HepG2 (cell line): ENCODE results near the gene SELENOT. TPM values are rescaled to one million over a fixed set of nuclear protein-coding genes. Genes with fewer than 3 reads are reported as not detected.
A peak's percentile ranks its signal among the peaks of the same experiment; 100 is the strongest.

Experiments
- ATAC-seq: fragments of 200-7000 bp; cut with Tn5 transposase; 3 replicates; pipeline ENCODE4 v1.9.1; 2020; ENCODE audit warnings: mild to moderate bottlenecking, moderate library complexity
- BruUV-seq: library from RNA; stranded (reverse); fragments of 400-500 nt; replicated peaks from 2 replicates; lab custom pipeline; 2021; lab: Mats Ljungman, UMichigan
- CTCF ChIA-PET: fragments of 300-600 bp; formaldehyde crosslinking; extraction: SDS; loops from one replicate; lab custom pipeline; 2021; ENCODE audit warnings: low total read pairs, inconsistent platforms, low intra/inter-chr PET ratio; lab: Yijun Ruan, JAX
- POLR2A ChIA-PET: fragments of 350-600 bp; sonication (Branson Sonifier 250); formaldehyde crosslinking; loops from one replicate; lab custom pipeline; 2020; ENCODE audit warnings: antibody characterized with exemption, inconsistent platforms; lab: Yijun Ruan, JAX
- DNase-seq: peaks from one replicate; pipeline ENCODE4 v3.0.0-alpha.2; 2015; ENCODE audit warnings: low spot score
- FAIRE-seq: peaks from 3 replicates; lab custom pipeline; 2011; peaks lifted over from hg19 to GRCh38; lab: Jason Lieb, UNC
- H2AFZ ChIP-seq: one replicate; pipeline ENCODE4 v1.6.1; 2011; ENCODE audit warnings: low read length, inconsistent platforms
- H3K27ac ChIP-seq: fragments of 300-600 bp; 3 replicates; pipeline ENCODE4 v1.8.0; 2011; ENCODE audit warnings: mixed run types, mild to moderate bottlenecking, mixed read lengths, low read length, inconsistent platforms; ENCODE audit not compliant: insufficient read depth; ENCODE audit errors: extremely low read length
- H3K27me3 ChIP-seq, 2 experiments: fragments of 200-600 bp in 1 of 2; 2 replicates in 1 of 2; 3 replicates in 1 of 2; pipeline versions ENCODE4 v1.6.0 to v1.8.0; 2011; ENCODE audit warnings: low read length in 2 of 2, mild to moderate bottlenecking in 2 of 2, moderate library complexity in 2 of 2, inconsistent platforms in 1 of 2; ENCODE audit not compliant: insufficient read depth in 2 of 2, control insufficient read depth in 1 of 2
- H3K36me3 ChIP-seq, 2 experiments: fragments of 200-600 bp in 1 of 2; replicated peaks in 1 of 2; 2 replicates in 1 of 2; 3 replicates in 1 of 2; pipeline versions ENCODE4 v1.5.1 to v1.8.0; 2011; ENCODE audit warnings: low read length in 2 of 2, inconsistent platforms in 1 of 2; ENCODE audit not compliant: insufficient read depth in 2 of 2, control insufficient read depth in 1 of 2
- H3K4me1 ChIP-seq: 2 replicates; pipeline ENCODE4 v1.5.1; 2012; ENCODE audit warnings: low read length, inconsistent platforms; ENCODE audit not compliant: insufficient read depth
- H3K4me2 ChIP-seq: 2 replicates; pipeline ENCODE4 v1.6.0; 2011; ENCODE audit warnings: low read depth, low read length, inconsistent platforms
- H3K4me3 ChIP-seq, 3 experiments: fragments of 200-600 bp in 1 of 3; sonication (generic), shearing (Covaris generic) in 1 of 3; replicated peaks in 1 of 3; 2 replicates each; pipeline ENCODE4 v1.5.1; 2011 to 2016; ENCODE audit warnings: low read length in 3 of 3, inconsistent platforms in 2 of 3, low read depth in 2 of 3, mild to moderate bottlenecking in 2 of 3, control low read depth in 1 of 3, mixed read lengths in 1 of 3; ENCODE audit not compliant: insufficient read depth in 1 of 3
- H3K79me2 ChIP-seq: one replicate; pipeline ENCODE4 v1.6.1; 2011; ENCODE audit warnings: low read length, inconsistent platforms; ENCODE audit not compliant: insufficient read depth
- H3K9ac ChIP-seq: 2 replicates; pipeline ENCODE4 v1.6.0; 2011; ENCODE audit warnings: mild to moderate bottlenecking, low read depth, low read length, inconsistent platforms; ENCODE audit not compliant: insufficient read depth
- H3K9me3 ChIP-seq: 2 replicates; pipeline ENCODE4 v1.5.1; 2012; ENCODE audit warnings: mild to moderate bottlenecking, low read length
- H4K20me1 ChIP-seq: 2 replicates; pipeline ENCODE4 v1.6.0; 2011; ENCODE audit warnings: inconsistent platforms, mild to moderate bottlenecking, low read length, moderate library complexity; ENCODE audit not compliant: insufficient read depth
- ARNT2 ChIP-seq: sonication (generic); formaldehyde crosslinking; IDR thresholded peaks from 2 replicates; pipeline ENCODE4 v1.8.0; 2022; ENCODE audit warnings: mild to moderate bottlenecking, low read depth, missing genetic modification reagents, moderate library complexity
- CAMTA2 ChIP-seq: sonication (generic); formaldehyde crosslinking; IDR thresholded peaks from 2 replicates; pipeline ENCODE4 v1.4.0; 2020; ENCODE audit warnings: mild to moderate bottlenecking, missing genetic modification reagents, borderline replicate concordance
- FOXK2 ChIP-seq: fragments of 450-650 bp; IDR thresholded peaks from 2 replicates; pipeline ENCODE4 v1.6.1; 2016
- GLI4 ChIP-seq: sonication (generic); formaldehyde crosslinking; IDR thresholded peaks from 2 replicates; pipeline ENCODE4 v1.5.1; 2020; ENCODE audit warnings: missing genetic modification reagents, mild to moderate bottlenecking, moderate library complexity, borderline replicate concordance
- KLF12 ChIP-seq: sonication (generic); formaldehyde crosslinking; IDR thresholded peaks from 2 replicates; pipeline ENCODE4 v1.4.0; 2020; ENCODE audit warnings: missing genetic modification reagents, borderline replicate concordance
- PCBP2 ChIP-seq: fragments of 200-400 bp; formaldehyde crosslinking; optimal IDR thresholded peaks from 2 replicates; pipeline ENCODE3; 2018; ENCODE audit warnings: low read length, low read depth; ENCODE audit not compliant: poor library complexity, severe bottlenecking
- SOX5 ChIP-seq: IDR thresholded peaks from 2 replicates; pipeline ENCODE4 v1.6.1; 2016; ENCODE audit warnings: borderline replicate concordance
- SP4 ChIP-seq: sonication (generic); formaldehyde crosslinking; IDR thresholded peaks from 2 replicates; pipeline ENCODE4 v1.8.1; 2023; ENCODE audit warnings: mild to moderate bottlenecking, missing genetic modification reagents
- SRY ChIP-seq: sonication (generic); formaldehyde crosslinking; IDR thresholded peaks from 2 replicates; pipeline ENCODE4 v1.8.0; 2022; ENCODE audit warnings: mild to moderate bottlenecking, missing genetic modification reagents
- ZNF468 ChIP-seq: sonication (generic); formaldehyde crosslinking; IDR thresholded peaks from 2 replicates; pipeline ENCODE4 v1.8.0; 2022; ENCODE audit warnings: mild to moderate bottlenecking, moderate library complexity, missing genetic modification reagents
- ZNF563 ChIP-seq: sonication (generic); formaldehyde crosslinking; IDR thresholded peaks from 2 replicates; pipeline ENCODE4 v1.8.0; 2022; ENCODE audit warnings: mild to moderate bottlenecking, moderate library complexity, missing genetic modification reagents
- ZNF678 ChIP-seq: sonication (generic); formaldehyde crosslinking; IDR thresholded peaks from 2 replicates; pipeline ENCODE4 v1.4.0; 2020; ENCODE audit warnings: mild to moderate bottlenecking, missing genetic modification reagents
- ZNF780A ChIP-seq: sonication (generic); formaldehyde crosslinking; IDR thresholded peaks from 2 replicates; pipeline ENCODE4 v1.8.0; 2022; ENCODE audit warnings: mild to moderate bottlenecking, missing genetic modification reagents, moderate library complexity
- ZNF792 ChIP-seq: IDR thresholded peaks from 2 replicates; pipeline ENCODE4 v1.6.1; 2016
- WGBS: methylation state at CpG from one replicate; pipeline ENCODE4 v1.1.6; 2017; ENCODE audit warnings: low lambda C conversion rate; 5-methylcytosine and 5-hydroxymethylcytosine counted together
- in situ Hi-C: cut with HindIII; loops from 2 replicates; pipeline ENCODE4 v1.10.0; 2017; ENCODE audit warnings: low pct_unique_long_range_greater_than_20kb; ENCODE audit not compliant: extremely low pct_ligation_motif_present
- intact Hi-C: fragments of 100-400 bp; cut with micrococcal nuclease; formaldehyde crosslinking; loops from one replicate; pipeline ENCODE4 v1.10.0; 2022; ENCODE audit not compliant: unreplicated experiment
- polyA plus RNA-seq, 8 experiments: library from polyadenylated mRNA; depleted of rRNA in 3 of 8; stranded (reverse) in 7 of 8; unstranded in 1 of 8; fragments of >200 nt; fragmentation: Illumina TruSeq in 4 of 8; extraction: Trizol in 4 of 8; gene quantifications; 2 replicates each; pipeline versions ENCODE4 v1.2.1 to v1.2.3, GENCODE V29; 2011 to 2016; ENCODE audit warnings: low read depth in 4 of 8, missing spikeins in 1 of 8, mixed read lengths in 1 of 8; ENCODE audit not compliant: insufficient read depth in 1 of 8
- total RNA-seq, 5 experiments: library from RNA; depleted of rRNA; stranded (reverse); fragments of >200 nt; fragmentation: Illumina TruSeq; extraction: Trizol; gene quantifications; 2 replicates each; pipeline ENCODE4 v1.2.3, GENCODE V29; 2016; ENCODE audit warnings: low read depth in 1 of 5
- TF ChIP-seq, protein P1 (sequence below): sonication (generic); formaldehyde crosslinking; IDR thresholded peaks from 2 replicates; pipeline ENCODE4 v1.5.1; 2020; ENCODE audit warnings: mild to moderate bottlenecking, missing genetic modification reagents, borderline replicate concordance
- TF ChIP-seq, protein P2 (sequence below): IDR thresholded peaks from 2 replicates; pipeline ENCODE4 v1.6.1; 2016; ENCODE audit warnings: missing genetic modification reagents, missing compliant biosample characterization
- TF ChIP-seq, protein P3 (sequence below): sonication (generic); formaldehyde crosslinking; IDR thresholded peaks from 2 replicates; pipeline ENCODE4 v1.8.1; 2023; ENCODE audit warnings: missing genetic modification reagents, mild to moderate bottlenecking, borderline replicate concordance

Gene SELENOT
- total and polyA plus RNA-seq, 2 of the 13 experiments (the other 11 are each of a cell fraction or from before 2014, with no cell fraction given), result 122 to 273 TPM

DNA sequence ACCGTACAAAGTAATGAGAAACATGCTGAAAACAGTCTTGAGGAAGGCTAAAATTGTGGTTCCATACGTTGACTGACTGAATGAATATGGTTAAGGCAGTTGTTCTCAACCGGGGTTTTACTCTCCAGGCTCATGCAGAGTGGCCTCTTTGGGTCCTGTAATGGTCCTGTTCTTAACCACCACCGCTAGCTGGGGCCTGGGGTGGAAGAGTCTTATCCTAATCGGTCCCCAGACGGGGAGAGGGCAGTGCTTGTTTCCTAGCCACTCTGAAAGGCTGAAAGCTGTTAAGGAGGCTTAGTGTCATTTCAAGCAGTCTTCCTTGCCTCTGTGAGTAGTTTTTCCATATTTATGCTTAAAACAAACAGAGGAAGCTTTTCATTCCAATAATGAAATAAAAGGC is 32.0 kb downstream of the SELENOT start:
- Histone ChIP-seq H3K27ac (no peak overlapping the region), H4K20me1 (no peaks in the 10 kb centered on the region), H3K9me3 (no peaks in the 10 kb centered on the region), H3K4me1 (peaks cover 12% of the 10 kb centered on the region), H3K4me3 (no peak overlapping the region), H3K9ac (no peak overlapping the region), H3K27me3 (no peaks in the 10 kb centered on the region), H3K36me3 (peaks cover 0 to 4% of the 10 kb centered on the region in 2 experiments; a peak in 1 of 5 replicates), H3K79me2 (no peaks in the 10 kb centered on the region), H2AFZ (no peak overlapping the region), H3K4me2 (peak overlapping the region; percentile 32; the same call in 1 of the 2 replicates)
- ATAC-seq (peak; percentile 42), FAIRE-seq (no peak), DNase-seq (no peak)
- CTCF ChIA-PET, result no interaction called here
- BruUV-seq, result no TSS peak
- in situ Hi-C loops (no loop called here), intact Hi-C loops (no loop called here)
- 72% methylated on average over 5 of the region's 6 CpGs for WGBS
- POLR2A ChIA-PET, result interaction anchor here (0.6 kb wide), 1 partner anchor 1110 kb away, joined by 3 read pairs; no protein-coding TSS in a partner anchor
- TF ChIP-seq, protein P1, sequence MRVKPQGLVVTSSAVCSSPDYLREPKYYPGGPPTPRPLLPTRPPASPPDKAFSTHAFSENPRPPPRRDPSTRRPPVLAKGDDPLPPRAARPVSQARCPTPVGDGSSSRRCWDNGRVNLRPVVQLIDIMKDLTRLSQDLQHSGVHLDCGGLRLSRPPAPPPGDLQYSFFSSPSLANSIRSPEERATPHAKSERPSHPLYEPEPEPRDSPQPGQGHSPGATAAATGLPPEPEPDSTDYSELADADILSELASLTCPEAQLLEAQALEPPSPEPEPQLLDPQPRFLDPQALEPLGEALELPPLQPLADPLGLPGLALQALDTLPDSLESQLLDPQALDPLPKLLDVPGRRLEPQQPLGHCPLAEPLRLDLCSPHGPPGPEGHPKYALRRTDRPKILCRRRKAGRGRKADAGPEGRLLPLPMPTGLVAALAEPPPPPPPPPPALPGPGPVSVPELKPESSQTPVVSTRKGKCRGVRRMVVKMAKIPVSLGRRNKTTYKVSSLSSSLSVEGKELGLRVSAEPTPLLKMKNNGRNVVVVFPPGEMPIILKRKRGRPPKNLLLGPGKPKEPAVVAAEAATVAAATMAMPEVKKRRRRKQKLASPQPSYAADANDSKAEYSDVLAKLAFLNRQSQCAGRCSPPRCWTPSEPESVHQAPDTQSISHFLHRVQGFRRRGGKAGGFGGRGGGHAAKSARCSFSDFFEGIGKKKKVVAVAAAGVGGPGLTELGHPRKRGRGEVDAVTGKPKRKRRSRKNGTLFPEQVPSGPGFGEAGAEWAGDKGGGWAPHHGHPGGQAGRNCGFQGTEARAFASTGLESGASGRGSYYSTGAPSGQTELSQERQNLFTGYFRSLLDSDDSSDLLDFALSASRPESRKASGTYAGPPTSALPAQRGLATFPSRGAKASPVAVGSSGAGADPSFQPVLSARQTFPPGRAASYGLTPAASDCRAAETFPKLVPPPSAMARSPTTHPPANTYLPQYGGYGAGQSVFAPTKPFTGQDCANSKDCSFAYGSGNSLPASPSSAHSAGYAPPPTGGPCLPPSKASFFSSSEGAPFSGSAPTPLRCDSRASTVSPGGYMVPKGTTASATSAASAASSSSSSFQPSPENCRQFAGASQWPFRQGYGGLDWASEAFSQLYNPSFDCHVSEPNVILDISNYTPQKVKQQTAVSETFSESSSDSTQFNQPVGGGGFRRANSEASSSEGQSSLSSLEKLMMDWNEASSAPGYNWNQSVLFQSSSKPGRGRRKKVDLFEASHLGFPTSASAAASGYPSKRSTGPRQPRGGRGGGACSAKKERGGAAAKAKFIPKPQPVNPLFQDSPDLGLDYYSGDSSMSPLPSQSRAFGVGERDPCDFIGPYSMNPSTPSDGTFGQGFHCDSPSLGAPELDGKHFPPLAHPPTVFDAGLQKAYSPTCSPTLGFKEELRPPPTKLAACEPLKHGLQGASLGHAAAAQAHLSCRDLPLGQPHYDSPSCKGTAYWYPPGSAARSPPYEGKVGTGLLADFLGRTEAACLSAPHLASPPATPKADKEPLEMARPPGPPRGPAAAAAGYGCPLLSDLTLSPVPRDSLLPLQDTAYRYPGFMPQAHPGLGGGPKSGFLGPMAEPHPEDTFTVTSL, result no peak
- TF ChIP-seq, protein P2, sequence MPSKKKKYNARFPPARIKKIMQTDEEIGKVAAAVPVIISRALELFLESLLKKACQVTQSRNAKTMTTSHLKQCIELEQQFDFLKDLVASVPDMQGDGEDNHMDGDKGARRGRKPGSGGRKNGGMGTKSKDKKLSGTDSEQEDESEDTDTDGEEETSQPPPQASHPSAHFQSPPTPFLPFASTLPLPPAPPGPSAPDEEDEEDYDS (CRISPR knock-in tag), result no peak
- TF ChIP-seq ARNT2 (no peak), SP4 (no peak), ZNF678 (CRISPR knock-in tag) (no peak), PCBP2 (no peak), ZNF780A (CRISPR knock-in tag) (no peak), ZNF563 (CRISPR knock-in tag) (no peak), CAMTA2 (CRISPR knock-in tag) (no peak), GLI4 (no peak), ZNF792 (CRISPR knock-in tag) (no peak), FOXK2 (no peak), ZNF468 (CRISPR knock-in tag) (no peak), SOX5 (CRISPR knock-in tag) (no peak), KLF12 (CRISPR knock-in tag) (no peak), SRY (no peak)
- TF ChIP-seq, protein P3, sequence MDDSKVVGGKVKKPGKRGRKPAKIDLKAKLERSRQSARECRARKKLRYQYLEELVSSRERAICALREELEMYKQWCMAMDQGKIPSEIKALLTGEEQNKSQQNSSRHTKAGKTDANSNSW (CRISPR knock-in tag), result no peak
